Epithelial cell of proximal tubule (primary cell): ENCODE data around the gene PRDM12. TPM values are rescaled to one million over a fixed set of nuclear protein-coding genes. Genes with fewer than 3 reads are reported as not detected.

Experiments used
- DNase-seq: peaks from one replicate; pipeline ENCODE4 v3.0.0-alpha.2; 2011; ENCODE audit warnings: low read depth
- H3K4me3 ChIP-seq: 2 replicates; pipeline ENCODE4 v1.5.1; 2011; ENCODE audit warnings: low read depth, mild to moderate bottlenecking, low read length
- CTCF ChIP-seq: conservative IDR thresholded peaks from 2 replicates; pipeline ENCODE4 v1.5.1; 2012; ENCODE audit warnings: low read depth, mild to moderate bottlenecking, low read length
- total RNA-seq: library from RNA; depleted of rRNA; stranded (reverse); fragments of >200 nt; gene quantifications from 2 replicates; pipeline ENCODE4 v1.2.3, GENCODE V29; 2015

Gene PRDM12
- not detected in 2 replicates for total RNA-seq

GRCh38 chr9:130664251-130665028 is at the start of gene PRDM12:
TSS of gene PRDM12 (plus strand) at chr9:130664594. CDS start at chr9:130664654, 60 bp downstream.
- TF ChIP-seq CTCF: no peak
- H3K4me3 ChIP-seq: no peak within 1 kb of the TSS
- DNase-seq: no peak

GRCh38 chr9:130616451-130616850 is 47.9 kb upstream of the PRDM12 start:
- H3K4me3 ChIP-seq: no peak overlapping the region
- DNase-seq: no peak
- no peak for TF ChIP-seq CTCF

GRCh38 chr9:130623466-130623865 is 40.9 kb upstream of the PRDM12 start:
- no peak for TF ChIP-seq CTCF
- no peak for DNase-seq
- H3K4me3 ChIP-seq: no peak overlapping the region

GRCh38 chr9:130624154-130624553 is 40.2 kb upstream of the PRDM12 start:
- no peak overlapping the region for H3K4me3 ChIP-seq
- no peak for DNase-seq

GRCh38 chr9:130626249-130626996 is 38.0 kb upstream of the PRDM12 start:
- no peak overlapping the region for H3K4me3 ChIP-seq
- TF ChIP-seq CTCF: no peak
- no peak for DNase-seq

More at GRCh38 chr9:130624154-130624553, 40.2 kb upstream of the PRDM12 start:
- TF ChIP-seq CTCF: no peak

GRCh38 chr9:130627051-130627450 is 37.3 kb upstream of the PRDM12 start:
- no peak for DNase-seq
- TF ChIP-seq CTCF: no peak
- no peak overlapping the region for H3K4me3 ChIP-seq
